Measurements from ENCODE around the gene DENND1A.

DNA sequence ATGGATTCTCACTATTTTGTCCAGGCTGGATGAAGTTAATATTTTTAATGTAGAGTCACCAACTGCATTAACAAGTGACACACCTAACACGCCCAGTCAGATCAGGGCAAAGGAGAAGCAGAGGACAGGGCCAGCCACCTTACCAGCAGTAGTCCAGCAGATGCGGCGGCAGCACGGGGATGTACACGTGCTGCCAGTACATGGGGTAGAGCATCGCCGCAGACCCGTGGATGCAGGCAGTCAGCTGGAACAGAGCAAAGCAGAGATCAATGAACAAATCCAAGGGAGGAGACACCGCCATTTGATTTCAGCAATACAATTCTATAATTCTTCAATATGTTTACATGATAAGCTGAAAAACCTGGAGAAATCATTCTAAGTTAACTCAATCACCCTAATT, 299.7 kb downstream of the DENND1A start:
- TF ChIP-seq, protein P1, sequence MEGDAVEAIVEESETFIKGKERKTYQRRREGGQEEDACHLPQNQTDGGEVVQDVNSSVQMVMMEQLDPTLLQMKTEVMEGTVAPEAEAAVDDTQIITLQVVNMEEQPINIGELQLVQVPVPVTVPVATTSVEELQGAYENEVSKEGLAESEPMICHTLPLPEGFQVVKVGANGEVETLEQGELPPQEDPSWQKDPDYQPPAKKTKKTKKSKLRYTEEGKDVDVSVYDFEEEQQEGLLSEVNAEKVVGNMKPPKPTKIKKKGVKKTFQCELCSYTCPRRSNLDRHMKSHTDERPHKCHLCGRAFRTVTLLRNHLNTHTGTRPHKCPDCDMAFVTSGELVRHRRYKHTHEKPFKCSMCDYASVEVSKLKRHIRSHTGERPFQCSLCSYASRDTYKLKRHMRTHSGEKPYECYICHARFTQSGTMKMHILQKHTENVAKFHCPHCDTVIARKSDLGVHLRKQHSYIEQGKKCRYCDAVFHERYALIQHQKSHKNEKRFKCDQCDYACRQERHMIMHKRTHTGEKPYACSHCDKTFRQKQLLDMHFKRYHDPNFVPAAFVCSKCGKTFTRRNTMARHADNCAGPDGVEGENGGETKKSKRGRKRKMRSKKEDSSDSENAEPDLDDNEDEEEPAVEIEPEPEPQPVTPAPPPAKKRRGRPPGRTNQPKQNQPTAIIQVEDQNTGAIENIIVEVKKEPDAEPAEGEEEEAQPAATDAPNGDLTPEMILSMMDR (IDR thresholded peaks at IDR 0.05), result no peak
- TF ChIP-seq POLR2A (IDR thresholded peaks at IDR 0.05) (no peak), POLR2AphosphoS5 (IDR thresholded peaks at IDR 0.05) (no peak), EP300 (IDR thresholded peaks at IDR 0.05) (no peak)
